Measurements from ENCODE around the gene AGPAT2. TPM values are rescaled to one million over a fixed set of nuclear protein-coding genes. Genes with fewer than 3 reads are reported as not detected.

Gene AGPAT2
- total and polyA plus RNA-seq, 8 donors: 24.9 to 170 (median 35.4) TPM

DNA sequence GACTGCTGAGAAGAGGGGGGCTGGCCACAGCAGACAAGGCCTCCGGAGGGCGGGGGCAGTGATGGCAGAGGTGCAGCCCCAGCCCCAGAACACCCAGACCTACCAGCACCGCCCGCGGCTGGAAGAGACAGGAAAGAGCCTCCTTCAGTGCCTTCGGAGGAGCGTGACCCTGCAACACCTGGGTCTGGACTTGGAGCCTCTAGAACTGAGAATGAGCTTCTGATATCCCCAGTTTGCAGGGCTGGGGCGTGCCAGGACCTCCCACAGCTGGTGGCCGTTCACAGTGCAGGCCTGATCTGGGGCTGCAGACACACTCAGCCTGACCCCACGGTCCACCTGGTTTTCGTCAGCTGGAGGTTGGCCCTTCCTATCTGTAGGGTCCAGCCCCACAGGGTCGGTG, 46.4 kb upstream of the AGPAT2 start:
- peaks cover 0 to 6% of the 10 kb centered on the region in 2 donors for H3K4me1 ChIP-seq
- H3K36me3 ChIP-seq: no peaks in the 10 kb centered on the region
- peaks cover 0 to 4% of the 10 kb centered on the region in 2 donors for H3K27me3 ChIP-seq
- peak in 1 of 4 donors; percentile 58 for DNase-seq
- H3K27ac ChIP-seq: no peak overlapping the region
- H3K9me3 ChIP-seq: no peaks in the 10 kb centered on the region
- no peak for ATAC-seq
- intact Hi-C loops (cut with DNase I): no loop called here
- H3K4me3 ChIP-seq: no peak overlapping the region
- TF ChIP-seq, protein P1, sequence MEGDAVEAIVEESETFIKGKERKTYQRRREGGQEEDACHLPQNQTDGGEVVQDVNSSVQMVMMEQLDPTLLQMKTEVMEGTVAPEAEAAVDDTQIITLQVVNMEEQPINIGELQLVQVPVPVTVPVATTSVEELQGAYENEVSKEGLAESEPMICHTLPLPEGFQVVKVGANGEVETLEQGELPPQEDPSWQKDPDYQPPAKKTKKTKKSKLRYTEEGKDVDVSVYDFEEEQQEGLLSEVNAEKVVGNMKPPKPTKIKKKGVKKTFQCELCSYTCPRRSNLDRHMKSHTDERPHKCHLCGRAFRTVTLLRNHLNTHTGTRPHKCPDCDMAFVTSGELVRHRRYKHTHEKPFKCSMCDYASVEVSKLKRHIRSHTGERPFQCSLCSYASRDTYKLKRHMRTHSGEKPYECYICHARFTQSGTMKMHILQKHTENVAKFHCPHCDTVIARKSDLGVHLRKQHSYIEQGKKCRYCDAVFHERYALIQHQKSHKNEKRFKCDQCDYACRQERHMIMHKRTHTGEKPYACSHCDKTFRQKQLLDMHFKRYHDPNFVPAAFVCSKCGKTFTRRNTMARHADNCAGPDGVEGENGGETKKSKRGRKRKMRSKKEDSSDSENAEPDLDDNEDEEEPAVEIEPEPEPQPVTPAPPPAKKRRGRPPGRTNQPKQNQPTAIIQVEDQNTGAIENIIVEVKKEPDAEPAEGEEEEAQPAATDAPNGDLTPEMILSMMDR (IDR thresholded peaks at IDR 0.05): no peak

DNA sequence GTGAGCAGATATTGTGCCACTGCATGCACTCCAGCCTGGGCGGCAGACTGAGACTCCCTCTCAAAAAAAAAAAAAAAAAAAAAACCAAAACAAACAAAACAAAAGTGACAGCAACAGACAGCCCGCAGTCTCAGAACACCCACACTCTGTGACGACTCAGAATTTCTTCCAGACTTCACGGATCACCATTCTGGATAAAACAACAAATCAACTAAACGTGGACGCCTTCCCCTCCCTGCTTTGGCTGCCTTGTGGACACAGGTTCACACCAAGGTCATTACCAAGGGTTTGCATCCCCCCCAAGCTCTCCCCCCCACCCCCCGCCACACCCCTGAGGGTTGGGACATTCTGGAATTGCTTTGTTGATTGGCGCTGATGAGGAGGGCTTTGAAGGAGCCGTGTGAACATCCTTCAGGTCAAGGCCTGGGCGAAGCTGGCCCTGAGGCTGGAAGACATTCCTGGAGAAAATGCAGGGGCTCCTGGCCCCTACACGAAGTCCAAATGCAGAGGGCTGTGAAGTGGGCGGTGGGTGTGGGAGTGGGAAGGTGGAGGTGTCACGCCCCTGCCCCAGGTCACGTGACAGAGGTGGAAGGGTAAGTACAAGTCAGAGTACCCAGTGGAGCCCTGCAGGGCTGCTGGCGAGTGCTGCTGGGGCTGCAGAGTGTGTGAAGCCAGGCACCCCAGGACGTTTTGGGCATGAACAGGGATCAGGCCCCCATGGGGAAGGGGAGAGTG, 45.4 kb upstream of the AGPAT2 start:
- TF ChIP-seq, protein P1 (IDR thresholded peaks at IDR 0.05): no peak
- no peak overlapping the region for H3K4me3 ChIP-seq
- H3K36me3 ChIP-seq: no peaks in the 10 kb centered on the region
- no peak overlapping the region for H3K27ac ChIP-seq
- ATAC-seq: no peak
- H3K27me3 ChIP-seq: peaks cover 0 to 8% of the 10 kb centered on the region in 2 donors
- H3K4me1 ChIP-seq: peaks cover 0 to 10% of the 10 kb centered on the region in 2 donors
- no peaks in the 10 kb centered on the region for H3K9me3 ChIP-seq
- intact Hi-C loops (cut with DNase I): no loop called here
- peak in 1 of 4 donors; percentile 64 for DNase-seq

DNA sequence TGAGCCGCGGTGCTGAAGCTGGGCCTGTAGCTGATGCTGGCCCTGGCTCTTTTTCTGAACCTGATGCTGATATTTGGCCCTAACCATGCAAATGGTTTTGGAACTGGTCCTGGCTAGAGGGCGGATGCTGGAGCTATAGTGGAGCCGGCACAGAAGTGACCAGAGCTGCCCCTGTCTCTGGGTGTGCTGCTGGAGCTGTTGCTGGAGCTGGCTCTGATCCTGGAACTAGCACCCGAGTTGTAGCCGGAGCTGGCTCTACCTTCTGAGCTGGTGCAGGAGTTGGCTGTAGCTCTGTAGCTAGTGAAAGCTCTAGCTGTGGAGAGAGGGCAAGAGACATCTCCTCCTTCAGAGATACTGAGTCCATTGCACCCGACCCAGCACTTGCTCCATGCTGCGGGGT, 42.7 kb upstream of the AGPAT2 start:
- Histone ChIP-seq H3K36me3 (peaks cover 0 to 19% of the 10 kb centered on the region in 2 donors), H3K27me3 (peaks cover 0 to 8% of the 10 kb centered on the region in 2 donors), H3K9me3 (no peaks in the 10 kb centered on the region), H3K27ac (no peak overlapping the region), H3K4me1 (peaks cover 19 to 36% of the 10 kb centered on the region in 2 donors), H3K4me3 (no peak overlapping the region)
- ATAC-seq (no peak), DNase-seq (no peak)
- intact Hi-C loops (cut with DNase I): no loop called here
- TF ChIP-seq, protein P1 (IDR thresholded peaks at IDR 0.05): no peak

DNA sequence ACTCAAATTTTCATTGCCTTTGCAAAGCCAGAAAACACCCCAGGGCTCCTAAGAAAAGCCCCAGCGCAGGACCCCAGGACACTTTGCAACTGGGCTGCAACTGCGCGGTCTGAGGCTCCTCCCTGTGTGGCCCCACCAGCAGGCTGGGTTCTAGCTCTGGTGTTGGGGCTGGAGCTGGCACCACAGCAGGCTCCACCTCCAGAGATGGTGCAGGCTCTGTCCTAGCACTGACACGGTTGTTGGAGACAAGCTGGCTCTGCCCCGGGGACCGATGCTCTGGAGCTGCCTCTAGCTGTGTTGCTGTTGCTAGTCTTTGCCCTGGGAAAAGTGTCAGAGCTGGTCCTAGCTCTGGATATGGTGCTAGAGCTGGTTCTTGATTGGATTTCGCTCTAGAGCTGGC, 41.9 kb upstream of the AGPAT2 start:
- H3K4me3 ChIP-seq: peak overlapping the region in 1 of 2 donors; percentile 83
- TF ChIP-seq, protein P1 (IDR thresholded peaks at IDR 0.05): no peak
- peaks cover 0 to 8% of the 10 kb centered on the region in 2 donors for H3K27me3 ChIP-seq
- intact Hi-C loops (cut with DNase I): no loop called here
- no peaks in the 10 kb centered on the region for H3K9me3 ChIP-seq
- H3K4me1 ChIP-seq: peaks cover 19 to 44% of the 10 kb centered on the region in 2 donors
- DNase-seq (peak in 1 of 4 donors; percentile 69), ATAC-seq (no peak)
- H3K36me3 ChIP-seq: peaks cover 0 to 27% of the 10 kb centered on the region in 2 donors
- H3K27ac ChIP-seq: no peak overlapping the region

DNA sequence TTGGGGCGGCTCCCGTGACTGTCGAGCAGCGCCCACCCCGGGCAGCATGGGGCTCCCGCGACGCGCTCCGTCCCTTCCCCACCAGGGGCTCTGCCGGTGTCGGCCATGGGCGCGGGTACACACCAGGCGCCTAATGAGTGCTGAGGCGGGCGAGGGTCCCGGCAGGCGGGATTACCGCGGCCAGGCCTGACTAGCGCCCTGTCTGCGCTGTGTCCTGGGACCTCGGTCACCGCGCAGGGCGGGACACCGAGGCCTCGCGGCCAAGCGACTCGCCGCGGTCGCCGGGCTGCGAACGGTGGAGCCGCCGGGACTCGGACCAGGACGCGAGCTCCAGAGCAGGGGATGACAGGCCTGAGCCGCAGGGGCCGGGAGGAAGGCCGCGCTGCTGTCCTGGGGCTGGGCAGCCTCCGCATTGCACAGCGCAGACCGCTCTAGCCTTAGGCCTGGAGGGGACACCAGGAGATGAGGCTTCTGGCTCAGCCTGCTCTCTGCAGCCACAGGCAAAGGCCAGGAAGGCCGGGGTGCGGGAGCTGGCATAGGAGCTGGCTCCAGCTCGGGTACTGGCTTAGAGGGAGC, 41.4 kb upstream of the AGPAT2 start:
- Histone ChIP-seq H3K4me3 (peak overlapping the region; percentile 83 to 91), H3K9me3 (no peaks in the 10 kb centered on the region), H3K27ac (peak overlapping the region in 1 of 2 donors; percentile 83), H3K36me3 (peaks cover 0 to 32% of the 10 kb centered on the region in 2 donors), H3K4me1 (peaks cover 19 to 49% of the 10 kb centered on the region in 2 donors), H3K27me3 (peaks cover 0 to 8% of the 10 kb centered on the region in 2 donors)
- peak in 1 of 4 donors; percentile 85 for DNase-seq
- intact Hi-C loops (cut with DNase I): no loop called here
- TF ChIP-seq, protein P1 (IDR thresholded peaks at IDR 0.05): no peak
- peak; percentile 45 for ATAC-seq

All from left lung (tissue), 10 donors.